ENCODE results near the gene CLCF1.

The CLCF1 gene

DNA sequence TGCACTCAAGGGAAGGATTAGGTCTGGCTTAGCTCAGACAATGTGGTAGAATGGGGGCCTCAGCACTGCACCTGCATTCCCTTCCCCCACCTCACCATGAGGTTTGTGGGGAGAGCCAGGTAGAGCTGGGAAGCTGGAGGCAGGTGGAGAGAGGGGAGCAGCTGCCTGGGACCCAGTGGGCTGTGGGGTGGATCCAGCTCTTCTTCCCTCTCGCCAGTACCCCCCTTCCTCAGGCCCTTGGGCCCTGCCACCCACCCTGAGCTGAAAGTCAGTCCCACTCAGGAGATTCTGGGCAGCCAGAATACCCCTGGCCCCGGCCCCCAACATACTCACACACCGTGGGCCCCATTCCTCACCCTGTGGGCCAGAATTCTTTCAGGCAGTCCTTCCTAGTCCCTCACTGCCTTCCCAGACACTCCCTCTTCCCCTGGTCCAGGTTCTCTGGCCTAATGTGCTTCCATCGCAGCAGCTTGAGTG is 17.0 kb downstream of the CLCF1 start:
- no peaks in the 10 kb centered on the region for H3K27me3 ChIP-seq (ENCODE audit: insufficient read depth, low read length)
- H3K9me2 ChIP-seq (ENCODE audit: low read depth, low read length): no peaks in the 10 kb centered on the region
- H3K4me1 ChIP-seq (ENCODE audit: insufficient read depth, low read length, severe bottlenecking): peaks cover 48% of the 10 kb centered on the region
- peak overlapping the region; percentile 77 for H3K9ac ChIP-seq (ENCODE audit: low read length)
- H3K36me3 ChIP-seq (ENCODE audit: insufficient read depth, low read length): peaks cover 3% of the 10 kb centered on the region; the same call in 1 of the 2 replicates
- no peak overlapping the region for H2AFZ ChIP-seq (ENCODE audit: low read length)
- H3F3A ChIP-seq (ENCODE audit: insufficient read depth, low read length): no peaks in the 10 kb centered on the region
- H3K27ac ChIP-seq (ENCODE audit: low read depth, low read length, poor library complexity, severe bottlenecking): peak overlapping the region; percentile 98
- H3K4me2 ChIP-seq (ENCODE audit: low read length): peak overlapping the region; percentile 91
- no peaks in the 10 kb centered on the region for H3K9me3 ChIP-seq (ENCODE audit: low read length)
- no peak for TF ChIP-seq EZH2 (IDR thresholded peaks at IDR 0.05; ENCODE audit: borderline replicate concordance, low read length)
- TF ChIP-seq, protein P1, sequence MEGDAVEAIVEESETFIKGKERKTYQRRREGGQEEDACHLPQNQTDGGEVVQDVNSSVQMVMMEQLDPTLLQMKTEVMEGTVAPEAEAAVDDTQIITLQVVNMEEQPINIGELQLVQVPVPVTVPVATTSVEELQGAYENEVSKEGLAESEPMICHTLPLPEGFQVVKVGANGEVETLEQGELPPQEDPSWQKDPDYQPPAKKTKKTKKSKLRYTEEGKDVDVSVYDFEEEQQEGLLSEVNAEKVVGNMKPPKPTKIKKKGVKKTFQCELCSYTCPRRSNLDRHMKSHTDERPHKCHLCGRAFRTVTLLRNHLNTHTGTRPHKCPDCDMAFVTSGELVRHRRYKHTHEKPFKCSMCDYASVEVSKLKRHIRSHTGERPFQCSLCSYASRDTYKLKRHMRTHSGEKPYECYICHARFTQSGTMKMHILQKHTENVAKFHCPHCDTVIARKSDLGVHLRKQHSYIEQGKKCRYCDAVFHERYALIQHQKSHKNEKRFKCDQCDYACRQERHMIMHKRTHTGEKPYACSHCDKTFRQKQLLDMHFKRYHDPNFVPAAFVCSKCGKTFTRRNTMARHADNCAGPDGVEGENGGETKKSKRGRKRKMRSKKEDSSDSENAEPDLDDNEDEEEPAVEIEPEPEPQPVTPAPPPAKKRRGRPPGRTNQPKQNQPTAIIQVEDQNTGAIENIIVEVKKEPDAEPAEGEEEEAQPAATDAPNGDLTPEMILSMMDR (IDR thresholded peaks at IDR 0.05; ENCODE audit: low read length): no peak
- H3K4me3 ChIP-seq (ENCODE audit: low read depth, low read length, poor library complexity, severe bottlenecking): peak overlapping the region; percentile 47
- no peaks in the 10 kb centered on the region for H3K79me2 ChIP-seq (ENCODE audit: insufficient read depth, low read length)
- H4K20me1 ChIP-seq (ENCODE audit: insufficient read depth, low read length): no peaks in the 10 kb centered on the region

DNA sequence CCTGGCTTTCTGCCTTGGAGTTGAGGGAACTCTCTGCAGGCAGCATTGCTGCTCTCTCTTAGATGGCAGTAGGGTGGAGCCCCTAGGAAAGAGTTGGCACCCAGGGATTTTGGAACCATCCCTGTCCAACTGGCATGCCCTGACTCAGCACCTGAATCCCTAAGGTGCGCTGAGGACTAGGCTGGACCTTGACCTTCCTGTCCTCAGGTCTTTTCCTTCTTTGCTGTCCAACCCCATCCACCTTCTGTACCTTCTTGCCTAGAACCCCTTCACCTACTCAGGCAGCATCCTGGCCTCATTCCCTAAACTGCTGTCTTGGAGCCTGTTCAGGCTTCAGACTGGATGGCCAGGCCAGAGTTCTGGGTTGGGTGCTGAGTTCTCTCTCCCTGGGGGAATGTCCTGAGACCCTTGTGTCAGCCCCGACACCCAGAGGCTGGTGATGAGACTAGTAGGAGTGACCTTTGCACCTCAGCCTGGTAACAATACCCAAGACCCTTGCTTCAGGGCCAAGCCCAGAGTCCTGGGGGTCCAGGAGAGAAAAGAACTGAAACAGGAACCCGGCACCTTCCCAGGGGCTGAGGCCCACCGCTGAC is 17.5 kb downstream of the CLCF1 start:
- Histone ChIP-seq H3K4me3 (ENCODE audit: low read depth, low read length, poor library complexity, severe bottlenecking) (peak overlapping the region; percentile 47), H3K27me3 (ENCODE audit: insufficient read depth, low read length) (no peaks in the 10 kb centered on the region), H3K9me2 (ENCODE audit: low read depth, low read length) (no peaks in the 10 kb centered on the region), H3K79me2 (ENCODE audit: insufficient read depth, low read length) (no peaks in the 10 kb centered on the region), H2AFZ (ENCODE audit: low read length) (no peak overlapping the region), H3K4me2 (ENCODE audit: low read length) (peak overlapping the region; percentile 91), H3K4me1 (ENCODE audit: insufficient read depth, low read length, severe bottlenecking) (peaks cover 54% of the 10 kb centered on the region), H3K9me3 (ENCODE audit: low read length) (no peaks in the 10 kb centered on the region), H3K36me3 (ENCODE audit: insufficient read depth, low read length) (peaks cover 7% of the 10 kb centered on the region), H3K27ac (ENCODE audit: low read depth, low read length, poor library complexity, severe bottlenecking) (peak overlapping the region; percentile 98), H3F3A (ENCODE audit: insufficient read depth, low read length) (no peaks in the 10 kb centered on the region), H3K9ac (ENCODE audit: low read length) (peak overlapping the region; percentile 77), H4K20me1 (ENCODE audit: insufficient read depth, low read length) (no peaks in the 10 kb centered on the region)
- TF ChIP-seq EZH2 (IDR thresholded peaks at IDR 0.05; ENCODE audit: borderline replicate concordance, low read length): no peak
- TF ChIP-seq, protein P1 (IDR thresholded peaks at IDR 0.05; ENCODE audit: low read length): no peak

DNA sequence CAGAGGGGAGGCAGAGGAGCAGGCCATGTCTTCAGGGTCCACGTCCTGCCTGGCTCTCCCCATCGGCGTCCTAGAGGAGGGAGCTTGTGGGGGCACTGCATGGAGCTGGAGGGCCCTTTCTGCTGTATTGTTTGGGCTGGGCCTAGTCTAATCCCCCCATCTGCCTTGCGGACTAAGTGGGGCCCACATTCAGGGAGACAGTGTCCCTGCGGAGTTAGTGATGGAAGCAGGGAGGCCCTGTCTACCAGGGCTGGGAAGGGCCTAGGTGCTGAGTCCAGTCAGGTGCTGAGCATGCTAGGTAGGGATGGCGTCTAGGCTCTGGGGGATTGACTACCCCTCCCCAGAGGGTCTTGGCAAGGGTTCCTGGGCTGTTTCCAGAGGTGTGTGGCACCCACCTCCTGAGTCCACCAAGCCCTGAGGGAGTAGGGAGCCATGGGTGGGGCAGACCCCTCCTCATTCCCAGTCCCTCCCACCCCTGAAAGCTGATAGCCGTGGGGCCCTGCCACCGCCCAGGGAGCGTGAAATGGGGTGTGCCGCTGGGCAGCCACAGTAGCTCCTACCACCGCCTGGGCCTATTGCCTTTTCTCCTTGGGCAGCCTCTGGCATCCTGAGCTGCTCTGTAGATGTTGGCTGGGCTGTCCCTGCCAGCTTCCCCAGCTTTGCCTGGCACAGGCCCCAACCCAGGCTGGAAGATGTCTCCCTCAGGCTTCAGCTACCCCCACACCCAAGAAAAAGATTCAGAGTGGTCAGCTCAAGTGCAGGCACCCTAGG is 18.2 kb downstream of the CLCF1 start:
- Histone ChIP-seq H3K36me3 (ENCODE audit: insufficient read depth, low read length) (peaks cover 8% of the 10 kb centered on the region), H3K79me2 (ENCODE audit: insufficient read depth, low read length) (no peaks in the 10 kb centered on the region), H2AFZ (ENCODE audit: low read length) (no peak overlapping the region), H3F3A (ENCODE audit: insufficient read depth, low read length) (no peaks in the 10 kb centered on the region), H3K9me3 (ENCODE audit: low read length) (no peaks in the 10 kb centered on the region), H3K4me3 (ENCODE audit: low read depth, low read length, poor library complexity, severe bottlenecking) (peak overlapping the region; percentile 47), H4K20me1 (ENCODE audit: insufficient read depth, low read length) (no peaks in the 10 kb centered on the region), H3K27me3 (ENCODE audit: insufficient read depth, low read length) (no peaks in the 10 kb centered on the region), H3K9me2 (ENCODE audit: low read depth, low read length) (no peaks in the 10 kb centered on the region), H3K27ac (ENCODE audit: low read depth, low read length, poor library complexity, severe bottlenecking) (peak overlapping the region; percentile 98), H3K4me2 (ENCODE audit: low read length) (peak overlapping the region; percentile 91; the same call in 1 of the 2 replicates), H3K4me1 (ENCODE audit: insufficient read depth, low read length, severe bottlenecking) (peaks cover 60% of the 10 kb centered on the region), H3K9ac (ENCODE audit: low read length) (peak overlapping the region; percentile 77; the same call in 1 of the 2 replicates)
- no peak for TF ChIP-seq EZH2 (IDR thresholded peaks at IDR 0.05; ENCODE audit: borderline replicate concordance, low read length)
- TF ChIP-seq, protein P1 (IDR thresholded peaks at IDR 0.05; ENCODE audit: low read length): no peak

Measured in OCI-LY1 (cell line).